GM08714 (cell line): ENCODE data around the gene ELK4.

ENCODE experiments used
- H3K4me3 ChIP-seq: fragments of 200-500 bp; sonication (Bioruptor generic); 2 replicates; pipeline ENCODE4 v1.5.1; 2014; ENCODE audit warnings: mild to moderate bottlenecking, low read length, inconsistent platforms
- ZNF274 ChIP-seq: IDR thresholded peaks from 2 replicates; pipeline ENCODE4 v1.6.1; 2012; ENCODE audit warnings: mild to moderate bottlenecking, low read depth, low read length

The ELK4 gene

DNA sequence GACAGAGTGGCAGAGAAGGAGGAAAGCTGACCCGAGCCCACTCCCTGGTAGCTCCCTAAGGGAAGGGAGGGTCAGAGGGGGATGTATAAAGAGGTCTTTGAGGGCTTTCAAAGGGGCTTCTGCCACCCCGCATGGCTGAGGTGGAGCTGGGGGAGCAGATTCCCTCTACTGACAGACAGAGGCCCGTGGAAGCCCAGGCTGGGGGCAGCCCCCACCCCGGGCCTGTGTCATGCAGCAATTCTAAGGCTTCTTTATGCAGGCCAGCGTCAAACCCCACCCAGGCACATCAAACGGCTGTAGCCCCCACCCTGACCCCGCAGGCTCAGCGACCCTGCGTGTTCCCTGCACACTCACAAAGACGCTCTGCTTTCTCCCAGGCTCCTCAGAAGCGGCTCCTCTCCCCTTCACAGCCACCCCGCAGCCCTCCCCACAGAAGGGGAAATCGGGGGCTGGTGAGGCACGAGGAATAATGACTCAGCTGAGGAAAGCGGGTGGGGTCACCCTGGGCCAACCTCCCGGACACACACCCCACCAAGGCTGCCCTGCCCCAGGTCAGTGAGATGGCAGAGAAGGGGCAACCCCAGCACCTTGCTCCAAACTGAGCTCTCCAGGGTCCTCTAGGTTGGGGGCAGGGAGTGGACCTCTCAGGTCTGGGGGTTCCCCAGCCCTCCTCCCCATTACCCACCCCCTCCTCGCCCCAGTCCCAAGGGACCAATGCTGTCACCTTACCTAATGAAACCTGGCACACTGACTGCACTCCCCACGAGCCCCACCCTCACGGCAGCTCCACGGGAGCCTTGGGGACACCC, 37.7 kb upstream of the ELK4 start:
- TF ChIP-seq ZNF274 = no peak
- H3K4me3 ChIP-seq = peak overlapping the region; percentile 6; the same call in 1 of the 2 replicates

DNA sequence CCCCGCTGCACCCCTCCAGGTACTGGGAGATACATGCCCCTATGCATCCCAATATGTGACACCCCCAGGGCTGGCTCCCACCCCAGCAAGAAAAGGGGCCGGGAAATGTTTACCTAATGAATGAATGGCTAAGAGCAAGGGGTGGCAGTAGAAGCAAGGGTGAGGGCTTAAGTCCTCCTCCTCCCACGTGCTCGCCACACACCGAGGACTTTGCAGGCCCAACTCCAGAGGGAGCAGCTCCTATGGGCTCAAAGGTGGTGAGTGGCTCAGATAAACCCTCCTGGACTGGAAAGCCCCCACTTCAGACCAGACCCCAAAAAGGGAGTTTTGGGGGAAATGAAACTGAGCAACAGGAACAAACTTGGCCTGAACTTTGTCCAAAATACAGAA, 37.1 kb upstream of the ELK4 start:
- no peak overlapping the region; the same call in 1 of the 2 replicates for H3K4me3 ChIP-seq
- TF ChIP-seq ZNF274 = no peak

DNA sequence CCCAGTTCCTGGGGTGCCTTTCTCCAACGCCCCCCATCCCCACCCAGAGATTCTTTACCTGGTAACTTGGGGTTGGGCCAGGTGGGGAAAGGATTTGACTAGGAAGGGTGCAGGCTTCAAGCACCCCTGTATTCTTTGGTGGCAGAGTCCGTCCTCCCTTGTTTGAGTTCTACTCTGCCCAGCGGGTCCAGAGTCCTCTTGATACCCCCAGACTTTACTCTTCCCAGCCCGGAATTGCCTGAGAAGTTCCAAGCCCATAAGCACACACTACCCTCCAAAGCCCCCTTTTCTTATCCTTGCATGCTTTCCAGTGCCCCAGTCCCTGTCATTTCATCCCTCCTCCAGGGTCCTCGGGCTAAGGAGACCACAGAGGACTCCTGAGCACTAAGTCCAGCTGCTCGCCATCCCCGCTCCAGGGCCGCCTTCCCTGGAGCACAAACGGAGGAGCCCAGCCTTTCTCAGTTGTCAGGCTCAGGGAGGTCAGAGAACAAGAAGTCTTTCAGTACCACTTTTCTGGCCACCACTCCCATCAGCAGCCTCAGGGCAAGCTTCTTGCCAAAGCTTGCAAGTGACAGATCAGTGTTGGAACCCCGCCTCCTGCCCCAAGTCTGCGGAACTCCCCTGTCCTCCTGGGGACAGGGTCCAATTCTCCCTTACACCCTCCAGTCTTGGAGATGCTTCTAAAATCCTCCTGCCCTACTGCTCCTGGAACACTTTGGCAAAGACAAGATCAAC, 36.3 kb upstream of the ELK4 start:
- no peak overlapping the region for H3K4me3 ChIP-seq
- TF ChIP-seq ZNF274 = no peak

DNA sequence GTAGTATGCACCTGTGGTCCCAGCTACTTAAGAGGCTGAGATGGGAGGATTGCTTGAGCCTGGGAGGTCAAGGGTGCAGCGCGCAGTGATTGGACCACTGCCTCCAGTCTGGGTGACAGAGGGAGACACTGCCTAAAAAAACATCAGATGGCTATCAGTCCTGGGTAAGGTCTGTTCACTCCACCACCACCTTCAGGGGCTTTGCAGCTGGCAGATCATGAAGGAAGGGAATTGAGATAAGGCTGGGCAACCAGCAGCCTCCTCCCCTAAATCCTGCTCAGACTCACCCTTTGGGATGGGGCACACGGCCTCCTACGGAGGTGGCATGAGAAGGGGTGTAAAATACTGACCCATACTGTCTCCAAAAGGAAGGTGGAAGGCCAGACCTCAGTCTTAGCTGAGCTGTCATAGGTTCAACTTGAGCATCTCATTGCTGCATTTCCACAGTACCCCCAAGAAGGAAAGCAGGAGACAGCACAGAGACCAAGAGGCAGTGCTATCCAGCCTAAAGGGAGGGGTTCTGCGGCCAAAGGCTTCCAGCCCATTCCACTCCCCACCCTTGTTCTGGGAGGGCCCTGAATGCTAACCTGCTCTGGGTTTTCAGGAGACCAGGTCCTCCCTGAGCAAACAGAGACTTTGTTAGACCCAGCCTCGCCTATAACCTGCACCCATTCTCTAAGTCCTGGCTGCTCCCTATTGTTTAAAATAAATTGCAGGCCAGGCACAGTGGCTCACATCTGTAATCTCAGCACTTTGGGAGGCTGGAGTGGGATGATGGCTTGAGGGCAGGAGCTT, 34.8 kb upstream of the ELK4 start:
- H3K4me3 ChIP-seq = no peak overlapping the region
- TF ChIP-seq ZNF274 = no peak

GRCh38 chr1:205665201-205666045, 33.6 kb upstream of the ELK4 start:
- TF ChIP-seq ZNF274 = no peak
- H3K4me3 ChIP-seq = no peak overlapping the region

- H3K4me3 ChIP-seq = no peak overlapping the region
- no peak for TF ChIP-seq ZNF274
These were observed 32.7 kb upstream of the ELK4 start for GRCh38 chr1:205664399-205665017.

- H3K4me3 ChIP-seq = no peak overlapping the region
- TF ChIP-seq ZNF274 = no peak
These were observed 31.6 kb upstream of the ELK4 start for GRCh38 chr1:205663286-205663936.

DNA sequence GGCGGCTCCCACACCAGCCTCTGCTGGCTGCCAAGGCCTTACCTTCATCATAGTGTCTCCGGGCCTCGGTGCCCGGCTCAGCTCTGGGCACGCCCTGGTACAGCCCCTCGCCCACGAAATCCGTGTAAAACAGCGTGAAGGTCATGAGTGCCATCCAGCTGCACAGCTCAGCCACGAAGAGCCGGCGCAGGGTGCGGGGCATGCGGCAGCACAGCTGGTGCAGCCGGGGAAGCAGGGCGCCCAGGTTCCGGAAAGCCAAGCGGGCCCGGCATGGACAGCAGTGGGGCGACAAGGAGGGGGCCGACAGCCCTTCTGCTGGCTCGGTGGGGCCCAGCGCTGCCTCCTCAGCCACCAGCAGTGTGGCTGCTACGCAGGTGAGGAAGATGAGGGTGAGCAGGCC, 31.0 kb upstream of the ELK4 start:
- no peak for TF ChIP-seq ZNF274
- H3K4me3 ChIP-seq = no peak overlapping the region

GRCh38 chr1:205662135-205662738, 30.4 kb upstream of the ELK4 start:
- no peak for TF ChIP-seq ZNF274
- no peak overlapping the region for H3K4me3 ChIP-seq

GRCh38 chr1:205661429-205662134, 29.8 kb upstream of the ELK4 start:
- H3K4me3 ChIP-seq = no peak overlapping the region
- no peak for TF ChIP-seq ZNF274

DNA sequence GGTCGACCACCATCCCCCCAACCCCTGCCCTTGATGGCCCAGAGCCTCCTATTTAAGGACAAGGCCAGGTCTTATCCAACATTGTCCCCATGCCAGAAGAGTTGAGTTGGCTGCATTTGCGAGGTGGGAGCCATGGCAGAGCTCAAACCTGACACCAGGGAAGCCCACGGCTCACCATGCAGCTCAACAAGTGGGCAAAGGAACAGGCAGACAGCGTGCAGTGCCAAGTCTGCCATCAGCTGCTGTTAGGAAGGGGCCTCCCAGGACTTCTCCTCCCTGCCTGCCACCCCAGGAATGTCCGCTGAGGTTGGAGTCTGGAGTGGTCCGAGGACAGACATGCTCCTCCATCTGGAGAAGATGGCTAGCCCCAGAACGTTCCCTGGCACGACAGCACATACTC, 28.6 kb upstream of the ELK4 start:
- no peak for TF ChIP-seq ZNF274
- no peak overlapping the region for H3K4me3 ChIP-seq
